CD4-positive, alpha-beta T cell treated with Interleukin-17A for 1 hour (primary cell): ENCODE measurements around the gene FUS.
"Not testable (repeated sequence)": the region's sequence is repeated elsewhere in the genome, so short reads cannot be mapped to it uniquely, and the experiment has no call there.

ENCODE experiments used
- DNase-seq: peaks from one replicate; pipeline ENCODE4 v3.0.0-alpha.2; 2020

FUS gene

DNA sequence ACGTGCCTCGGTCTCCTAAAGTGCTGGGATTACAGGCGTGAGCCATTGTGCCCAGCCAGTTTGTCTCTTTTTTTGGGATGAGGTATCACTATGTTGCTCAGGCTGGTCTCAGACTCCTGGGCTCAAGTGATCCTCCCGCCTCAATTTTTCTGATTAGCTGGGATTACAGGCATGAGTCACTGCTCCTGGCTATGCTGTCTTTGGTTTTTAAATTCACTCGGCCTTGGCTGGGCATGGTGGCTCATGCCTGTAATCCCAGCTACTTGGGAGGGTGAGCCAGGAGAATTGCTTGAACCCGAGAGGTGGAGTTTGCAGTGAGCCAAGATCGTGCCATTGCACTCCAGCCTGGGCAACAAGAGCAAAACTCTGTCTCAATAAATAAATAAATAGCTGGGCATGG is 35.5 kb upstream of the FUS start:
- not testable (repeated sequence) for DNase-seq

DNA sequence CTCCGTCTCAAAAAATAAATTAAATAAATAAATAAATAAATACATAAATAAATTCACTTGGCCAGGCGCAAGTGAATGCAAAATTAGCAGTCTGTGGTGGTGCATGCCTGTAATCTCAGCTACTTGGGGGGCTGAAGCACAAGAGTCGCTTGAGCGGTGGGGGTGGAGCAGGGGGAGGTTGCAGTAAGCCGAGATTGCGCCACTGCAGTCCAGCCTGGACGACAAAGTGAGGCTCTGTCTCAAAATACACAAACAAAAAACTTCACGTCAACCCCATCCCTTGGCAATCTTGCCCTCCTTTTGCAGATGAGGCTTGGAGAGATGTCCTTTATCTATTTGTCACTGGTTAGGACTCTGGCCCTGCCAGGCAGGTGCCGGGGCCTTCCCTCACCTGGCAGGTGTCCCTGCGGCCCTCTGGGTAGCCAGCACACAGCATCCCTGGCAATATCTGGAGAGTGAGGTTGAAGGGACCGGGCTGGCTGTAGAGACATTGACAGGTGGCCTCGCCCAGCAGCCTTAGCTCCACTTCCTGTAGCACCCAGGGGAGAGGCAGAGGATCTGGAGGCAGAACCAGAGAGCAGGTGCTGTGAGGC is 34.4 kb upstream of the FUS start:
- DNase-seq = no peak

DNA sequence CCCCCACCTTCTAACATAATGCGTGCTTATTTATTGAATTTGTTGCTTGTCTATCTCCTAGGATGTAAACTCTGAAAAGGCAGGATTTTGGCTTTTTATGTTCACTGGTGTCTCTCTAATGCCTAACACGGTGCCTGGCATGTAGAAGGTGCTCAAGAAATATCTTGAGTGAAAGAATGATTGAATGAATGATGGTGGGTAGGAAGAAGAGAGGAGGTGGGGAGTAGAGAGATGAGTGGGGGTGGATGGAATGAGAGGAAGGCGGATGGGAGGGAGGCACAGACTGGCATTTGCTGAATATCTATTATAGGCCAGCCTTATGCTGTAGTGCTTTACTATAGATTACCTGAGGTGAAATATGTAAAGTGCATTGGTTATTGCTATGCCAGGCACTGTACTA is 32.4 kb upstream of the FUS start:
- no peak for DNase-seq

DNA sequence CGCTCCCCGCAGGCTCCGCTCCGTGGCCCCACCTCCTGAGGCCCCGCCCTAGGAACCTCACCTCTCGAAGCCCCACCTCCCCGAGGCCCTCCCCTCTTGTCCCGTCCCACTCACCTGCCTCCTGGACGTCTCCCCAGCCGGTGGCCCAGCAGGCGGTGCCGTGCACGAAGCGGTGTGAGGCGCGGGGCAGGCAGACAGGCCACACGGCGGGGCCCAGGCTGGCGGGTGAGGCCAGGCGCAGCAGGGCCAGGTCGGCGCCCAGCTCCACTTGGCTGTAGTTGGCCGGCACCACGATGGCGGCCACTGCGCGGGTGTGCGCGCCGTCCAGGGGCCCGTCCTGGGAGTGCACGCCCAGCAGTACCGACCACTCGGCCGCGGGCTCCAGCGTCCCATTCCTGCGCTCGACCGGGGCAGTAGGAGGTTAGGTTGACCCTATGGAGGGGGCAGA is 31.6 kb upstream of the FUS start:
- no peak for DNase-seq

DNA sequence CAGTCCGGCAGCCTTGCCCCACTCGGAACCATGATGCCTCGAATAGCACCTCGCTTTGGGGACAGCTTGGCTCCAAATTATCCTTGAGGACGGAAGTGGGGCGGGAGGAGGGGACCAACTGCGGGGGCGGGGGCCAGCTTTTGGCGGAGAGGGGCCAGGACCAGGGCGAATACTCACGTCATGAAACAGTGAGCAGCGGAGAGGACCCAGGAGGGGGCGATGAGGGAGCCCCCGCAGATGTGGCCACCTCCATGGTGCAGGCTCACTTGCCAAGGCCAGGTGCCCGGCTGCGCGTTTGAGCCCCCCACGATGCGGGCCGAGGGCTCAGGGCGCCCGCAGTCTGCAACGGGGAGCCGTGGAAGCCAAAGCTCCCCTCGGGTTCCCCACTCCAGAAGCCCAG is 31.0 kb upstream of the FUS start:
- DNase-seq = no peak

DNA sequence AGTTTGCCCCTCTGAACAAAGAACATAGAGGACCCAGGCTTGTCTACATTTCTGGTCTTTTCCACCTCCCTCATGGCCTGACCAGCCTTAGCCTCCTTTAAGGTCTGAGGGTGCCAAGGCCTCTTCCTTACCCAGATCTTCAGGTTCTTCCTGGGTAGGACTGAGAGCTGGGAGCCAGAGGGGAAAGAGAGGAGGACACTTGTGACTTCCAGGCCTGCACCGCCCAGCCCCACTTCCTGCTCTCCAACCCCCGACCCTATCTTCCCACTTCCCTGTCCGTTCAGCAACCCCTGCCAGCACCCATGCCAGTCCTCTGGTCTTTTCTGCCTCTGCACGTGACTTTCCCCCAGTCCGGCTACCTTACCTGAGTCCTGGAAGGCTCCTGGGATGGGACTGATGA is 30.6 kb upstream of the FUS start:
- no peak for DNase-seq

DNA sequence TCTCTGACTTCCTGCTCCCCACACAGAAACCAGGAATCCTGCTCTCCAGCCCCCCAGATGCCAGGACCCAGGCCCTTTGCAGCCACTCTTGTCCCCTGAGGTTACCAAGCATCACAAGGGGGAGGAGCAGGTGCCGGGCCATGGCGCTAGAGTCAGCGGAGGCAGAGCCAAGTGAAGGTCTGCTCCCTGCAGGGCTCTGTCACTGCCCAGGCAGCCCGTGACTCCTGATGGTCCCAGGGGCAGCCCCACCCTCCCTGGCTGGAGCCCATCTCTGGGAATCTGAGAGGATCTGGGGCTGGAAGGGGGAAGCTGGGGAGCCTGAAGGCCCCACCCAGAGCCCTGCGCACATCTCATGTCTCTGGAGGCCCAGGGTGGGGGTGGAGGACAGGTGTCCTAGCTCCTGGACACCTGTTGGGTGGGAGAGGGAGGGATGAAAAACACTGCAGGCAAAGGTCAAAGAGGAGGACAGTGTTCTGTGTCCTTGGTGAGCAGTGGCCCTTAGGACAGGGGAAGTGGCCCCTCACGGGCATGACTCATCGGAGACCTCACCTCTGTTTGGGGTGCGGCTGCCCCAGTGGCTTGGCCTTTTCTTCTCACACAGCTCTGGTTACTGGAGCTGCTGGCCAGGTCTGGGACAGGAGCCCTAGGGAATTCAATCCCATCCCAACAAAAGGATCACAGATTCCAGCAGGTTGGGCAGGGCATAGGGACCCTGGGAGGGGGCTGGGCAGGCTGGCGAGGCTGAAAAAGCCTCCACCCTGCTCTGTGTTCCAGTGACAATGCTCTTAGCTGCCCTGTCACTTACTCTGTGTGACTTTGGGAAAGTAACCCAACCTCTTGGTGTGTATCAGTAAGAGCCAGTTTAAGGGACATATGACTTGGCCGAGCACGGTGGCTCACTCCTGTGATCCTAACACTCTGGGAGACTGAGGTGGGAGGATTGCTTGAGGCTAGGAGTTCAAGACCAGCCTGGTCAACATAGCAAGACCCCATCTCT is 29.7 kb upstream of the FUS start, which contains the start of gene PRSS36:
Gene PRSS36, minus strand, starts transcription at position 173 of the 997 bp plus-strand sequence. Its CDS starts 31 bp downstream, at position 142.
- DNase-seq = no peak

DNA sequence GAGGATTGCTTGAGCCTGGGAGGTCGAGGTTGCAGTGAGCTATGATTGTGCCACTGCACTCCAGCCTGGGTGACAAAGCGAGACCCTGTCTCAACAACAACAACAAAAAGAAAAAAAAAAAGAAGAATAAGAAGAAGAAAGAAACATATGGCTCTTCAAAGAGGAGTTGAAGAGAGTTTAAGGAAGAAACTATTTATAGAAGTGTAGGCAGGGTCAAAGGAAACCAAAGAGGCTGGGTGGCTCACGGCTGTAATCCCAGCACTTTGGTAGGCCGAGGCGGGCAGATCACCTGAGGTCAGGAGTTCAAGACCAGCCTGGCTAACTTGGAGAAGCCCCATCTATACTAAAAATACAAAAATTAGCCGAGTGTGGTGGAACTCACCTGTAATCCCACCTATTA is 29.0 kb upstream of the FUS start:
- DNase-seq = not testable (repeated sequence)

DNA sequence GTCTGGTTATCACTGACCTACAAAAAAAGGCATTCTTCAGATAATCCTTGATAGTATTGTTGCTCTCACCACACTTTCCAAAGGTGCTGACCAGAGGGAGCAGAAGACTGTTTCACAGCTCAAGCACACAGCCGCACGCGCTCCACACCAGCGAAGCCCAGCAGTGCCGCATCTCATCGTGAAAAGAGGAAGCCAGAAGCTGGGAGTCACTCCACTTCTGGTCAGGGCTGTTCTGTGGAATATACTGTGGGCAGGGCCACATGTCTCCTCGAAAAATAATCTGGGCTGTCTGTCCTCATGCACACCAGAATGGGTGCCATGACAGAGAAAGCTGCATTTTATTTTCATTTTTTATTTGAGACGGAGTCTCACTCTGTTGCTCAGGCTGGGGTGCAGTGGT is 22.8 kb upstream of the FUS start:
- no peak for DNase-seq

DNA sequence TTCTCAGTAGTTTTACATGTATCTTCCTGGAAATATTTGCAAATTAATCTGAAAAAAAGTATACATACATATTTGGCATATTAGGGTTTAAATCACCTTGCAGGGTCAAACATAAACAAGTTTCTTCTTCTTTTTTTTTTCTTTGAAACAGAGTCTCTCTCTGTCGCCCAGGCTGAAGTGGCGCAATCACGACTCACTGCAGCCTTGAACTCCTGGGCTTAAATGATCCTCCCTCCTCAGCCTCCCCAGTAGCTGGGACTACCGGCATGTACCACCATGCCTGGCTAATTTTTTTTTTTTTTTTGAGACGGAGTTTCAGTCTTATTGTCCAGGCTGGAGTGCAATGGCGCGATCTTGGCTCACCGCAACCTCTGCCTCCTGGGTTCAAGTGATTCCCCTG is 12.6 kb upstream of the FUS start:
- DNase-seq = no peak

DNA sequence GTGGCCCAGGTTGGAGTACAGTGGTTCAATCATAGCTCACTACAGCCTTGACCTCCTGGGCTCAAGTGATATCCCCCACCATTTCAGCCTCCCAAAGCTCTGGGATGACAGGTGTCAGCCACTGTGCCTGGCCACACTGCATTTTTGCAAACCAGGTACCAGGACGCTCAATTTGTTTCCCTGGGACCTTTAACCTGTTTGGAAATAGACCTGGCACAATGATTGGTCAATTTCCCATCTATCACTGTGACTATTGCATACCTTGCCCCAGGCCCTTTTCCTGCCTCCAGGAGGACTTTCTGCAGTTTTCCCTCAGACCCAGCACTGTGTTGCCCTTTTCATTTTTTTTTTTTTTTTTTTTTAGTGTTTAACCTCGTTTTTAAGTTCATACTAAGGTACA is 11.1 kb upstream of the FUS start:
- no peak for DNase-seq

DNA sequence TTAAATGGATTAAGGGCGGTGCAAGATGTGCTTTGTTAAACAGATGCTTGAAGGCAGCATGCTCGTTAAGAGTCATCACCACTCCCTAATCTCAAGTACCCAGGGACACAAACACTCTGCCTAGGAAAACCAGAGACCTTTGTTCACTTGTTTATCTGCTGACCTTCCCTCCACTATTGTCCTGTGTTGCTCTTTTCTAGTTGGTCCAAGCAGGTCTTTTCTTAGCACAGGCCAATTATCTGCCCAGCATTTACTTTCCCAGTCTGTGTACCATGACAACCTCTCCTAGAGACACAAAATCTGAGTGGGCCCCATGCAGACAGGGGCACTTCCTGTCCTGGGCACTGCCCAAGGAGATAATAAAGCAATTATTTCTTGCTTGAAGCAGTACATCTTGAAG is 9.9 kb upstream of the FUS start:
- not testable (repeated sequence) for DNase-seq

DNA sequence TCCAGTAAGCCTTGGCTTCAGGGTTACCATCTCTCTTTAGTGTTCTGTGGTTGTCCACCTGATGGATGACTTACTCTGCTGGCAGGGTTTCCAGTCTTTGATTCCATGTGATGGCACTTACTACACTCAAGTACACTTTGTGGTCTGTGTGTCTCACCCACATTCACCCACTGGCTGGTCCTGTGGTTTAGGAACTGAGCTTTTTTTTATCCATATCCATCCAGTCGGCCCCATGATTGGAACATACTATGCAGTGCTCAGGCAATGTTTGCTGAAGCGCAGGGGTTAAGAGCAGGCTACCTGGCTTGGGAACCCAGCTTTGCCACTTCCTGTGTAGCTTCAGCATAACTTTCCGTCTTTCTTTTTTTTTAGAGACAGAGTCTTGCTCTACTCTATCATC is 2.8 kb upstream of the FUS start:
- peak; percentile 65 for DNase-seq

DNA sequence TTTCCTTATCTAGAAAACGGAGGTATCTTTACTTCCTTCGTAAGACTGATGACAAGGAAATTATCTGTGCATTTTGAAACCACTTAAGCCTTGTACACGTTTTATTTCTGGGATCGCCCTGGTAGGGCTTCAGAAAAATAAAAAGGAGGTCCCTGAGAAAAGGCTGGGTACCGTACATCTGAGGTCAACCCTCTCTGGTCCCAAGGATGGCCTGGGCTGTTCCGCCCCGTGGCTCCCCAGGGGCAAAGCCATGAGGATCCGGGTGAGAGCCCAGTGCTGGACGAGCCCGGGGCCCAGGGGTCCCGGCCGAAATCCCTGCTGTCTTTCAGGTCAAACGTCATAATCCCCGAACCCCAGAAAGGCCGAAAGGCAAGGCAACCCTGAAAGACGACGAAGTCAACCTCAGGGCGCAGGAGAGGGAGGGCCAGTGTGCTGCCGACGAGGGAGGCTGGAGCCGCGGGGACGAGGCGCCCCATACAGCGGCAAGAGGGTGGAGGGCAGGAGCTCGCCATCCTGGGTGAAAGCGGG is 656 bp upstream of the FUS start:
- no peak for DNase-seq

DNA sequence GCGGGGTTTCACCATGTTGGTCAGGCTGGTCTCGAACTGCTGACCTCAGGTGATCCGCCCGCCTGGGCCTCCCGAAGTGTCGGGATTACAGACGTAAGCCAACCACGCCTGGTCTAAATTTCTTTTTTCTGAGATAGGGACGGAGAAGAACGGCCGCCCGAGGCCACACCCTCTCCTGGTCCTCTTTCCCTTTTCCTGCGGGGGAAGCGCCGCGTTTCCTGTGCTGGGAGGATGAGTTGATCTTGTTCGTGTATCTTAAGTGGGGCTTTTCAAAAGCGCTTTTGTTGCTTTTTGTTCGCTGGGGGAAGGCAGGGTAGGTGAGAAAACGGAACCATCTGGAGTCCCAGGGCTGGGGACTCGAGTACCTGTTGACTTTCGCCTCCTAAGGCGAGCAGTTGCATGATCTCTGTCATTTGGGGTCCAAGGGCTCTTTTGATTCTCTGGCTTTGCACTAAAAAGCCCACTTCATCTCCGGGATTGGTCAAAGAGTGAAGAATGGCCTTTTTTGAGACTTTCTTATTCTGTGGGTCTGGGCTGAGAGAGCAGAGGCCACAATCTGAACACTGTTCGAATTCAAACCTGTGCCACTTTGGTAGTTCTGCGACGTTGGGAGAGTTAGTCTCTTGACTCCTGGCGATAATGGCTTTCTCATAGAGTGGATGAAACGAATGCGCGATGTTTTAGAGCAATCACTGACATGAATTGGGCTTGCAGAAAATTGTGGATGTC is 1.3 kb downstream of the FUS start:
- DNase-seq = peak; percentile 42

DNA sequence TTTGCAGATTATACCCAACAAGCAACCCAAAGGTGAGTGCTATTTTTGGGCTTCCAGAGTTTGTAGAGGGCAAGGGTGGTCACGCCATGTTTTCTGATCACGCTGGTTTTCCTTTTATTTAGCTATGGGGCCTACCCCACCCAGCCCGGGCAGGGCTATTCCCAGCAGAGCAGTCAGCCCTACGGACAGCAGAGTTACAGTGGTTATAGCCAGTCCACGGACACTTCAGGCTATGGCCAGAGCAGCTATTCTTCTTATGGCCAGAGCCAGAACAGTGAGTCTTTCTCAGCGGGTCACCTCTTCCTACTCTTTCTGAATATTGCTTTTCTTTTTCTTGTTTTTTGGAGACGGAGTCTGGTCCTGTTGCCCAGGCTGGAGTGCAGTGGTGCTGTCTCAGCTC is 2.5 kb downstream of the FUS start:
- no peak for DNase-seq

DNA sequence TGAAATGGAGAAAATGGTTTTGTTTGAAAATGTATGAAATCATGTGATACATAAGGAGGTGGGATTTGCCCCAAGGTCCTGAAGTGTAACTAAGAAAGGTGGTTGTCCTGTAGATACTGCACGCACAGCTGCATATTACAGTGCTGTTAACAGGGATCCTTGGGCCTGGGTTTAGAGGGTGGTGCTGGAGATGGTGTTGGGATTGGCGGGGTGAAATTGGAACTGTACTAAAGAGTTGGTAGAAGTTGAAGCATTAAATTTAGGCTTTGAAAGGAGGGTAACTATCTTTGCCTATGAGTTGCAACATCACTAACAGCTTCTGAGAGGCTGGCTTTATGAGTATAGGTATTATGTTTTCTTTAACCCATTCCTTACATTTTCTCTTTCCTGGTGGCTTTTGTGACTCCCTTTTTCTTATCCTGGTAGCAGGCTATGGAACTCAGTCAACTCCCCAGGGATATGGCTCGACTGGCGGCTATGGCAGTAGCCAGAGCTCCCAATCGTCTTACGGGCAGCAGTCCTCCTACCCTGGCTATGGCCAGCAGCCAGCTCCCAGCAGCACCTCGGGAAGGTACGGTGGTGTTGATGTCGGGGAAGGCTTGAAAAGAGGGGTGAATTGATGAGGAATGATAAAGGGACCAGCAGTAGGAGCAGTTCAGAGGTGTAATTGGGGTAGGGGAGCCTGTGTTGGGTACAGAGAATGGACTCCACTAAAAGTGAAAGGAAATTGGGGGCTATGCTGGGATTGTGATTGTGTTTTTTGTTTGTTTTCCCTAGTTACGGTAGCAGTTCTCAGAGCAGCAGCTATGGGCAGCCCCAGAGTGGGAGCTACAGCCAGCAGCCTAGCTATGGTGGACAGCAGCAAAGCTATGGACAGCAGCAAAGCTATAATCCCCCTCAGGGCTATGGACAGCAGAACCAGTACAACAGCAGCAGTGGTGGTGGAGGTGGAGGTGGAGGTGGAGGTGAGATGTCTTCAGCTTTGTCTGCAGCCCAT is 3.8 kb downstream of the FUS start:
- DNase-seq = peak; percentile 8

DNA sequence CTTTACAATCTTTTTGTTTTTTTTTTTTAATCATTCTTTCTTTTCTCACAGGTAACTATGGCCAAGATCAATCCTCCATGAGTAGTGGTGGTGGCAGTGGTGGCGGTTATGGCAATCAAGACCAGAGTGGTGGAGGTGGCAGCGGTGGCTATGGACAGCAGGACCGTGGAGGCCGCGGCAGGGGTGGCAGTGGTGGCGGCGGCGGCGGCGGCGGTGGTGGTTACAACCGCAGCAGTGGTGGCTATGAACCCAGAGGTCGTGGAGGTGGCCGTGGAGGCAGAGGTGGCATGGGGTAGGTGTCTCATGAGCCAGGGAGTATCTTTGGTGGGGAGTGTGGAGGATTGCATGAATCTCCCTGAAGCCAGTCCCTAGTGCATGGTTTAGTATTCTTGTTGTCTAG is 4.9 kb downstream of the FUS start:
- peak; percentile 7 for DNase-seq

DNA sequence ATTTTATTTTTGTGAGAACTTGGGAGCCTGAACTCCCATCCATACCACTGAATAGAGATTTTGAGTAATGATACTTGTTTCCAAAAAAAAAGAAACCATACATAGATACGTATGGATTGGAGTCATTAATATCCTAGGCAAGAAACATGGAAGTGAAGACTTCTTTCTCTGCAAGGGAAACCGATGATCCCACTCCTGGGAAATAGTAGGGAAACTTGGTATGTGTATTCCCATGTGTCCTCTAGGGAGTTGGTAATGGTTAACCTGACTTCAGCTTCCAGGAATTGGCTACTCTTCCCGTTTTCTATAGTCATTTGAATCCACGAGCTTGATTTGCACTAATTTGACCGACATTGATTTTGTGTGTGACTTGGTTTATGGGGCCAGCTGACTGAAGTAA is 5.4 kb downstream of the FUS start:
- DNase-seq = no peak

DNA sequence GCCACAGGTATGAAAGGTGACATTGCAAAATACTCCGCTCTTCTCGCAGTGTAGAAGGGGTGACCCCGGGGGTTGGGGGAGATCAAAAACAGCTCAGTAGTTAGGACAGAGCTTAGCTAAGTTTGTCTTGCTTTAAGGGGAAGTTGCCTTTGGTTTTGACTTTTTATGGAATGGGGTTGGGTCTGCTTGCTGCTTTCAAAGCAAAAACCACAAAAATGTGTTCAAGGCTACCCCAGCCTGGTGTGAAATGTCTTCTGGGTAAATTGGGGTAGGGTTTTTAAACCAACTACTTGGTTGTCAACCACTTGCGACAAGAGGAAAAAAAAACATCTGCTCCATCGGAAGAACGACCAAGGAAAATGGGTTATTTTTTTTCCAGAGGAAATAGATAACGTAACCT is 6.2 kb downstream of the FUS start:
- DNase-seq = peak; percentile 28

DNA sequence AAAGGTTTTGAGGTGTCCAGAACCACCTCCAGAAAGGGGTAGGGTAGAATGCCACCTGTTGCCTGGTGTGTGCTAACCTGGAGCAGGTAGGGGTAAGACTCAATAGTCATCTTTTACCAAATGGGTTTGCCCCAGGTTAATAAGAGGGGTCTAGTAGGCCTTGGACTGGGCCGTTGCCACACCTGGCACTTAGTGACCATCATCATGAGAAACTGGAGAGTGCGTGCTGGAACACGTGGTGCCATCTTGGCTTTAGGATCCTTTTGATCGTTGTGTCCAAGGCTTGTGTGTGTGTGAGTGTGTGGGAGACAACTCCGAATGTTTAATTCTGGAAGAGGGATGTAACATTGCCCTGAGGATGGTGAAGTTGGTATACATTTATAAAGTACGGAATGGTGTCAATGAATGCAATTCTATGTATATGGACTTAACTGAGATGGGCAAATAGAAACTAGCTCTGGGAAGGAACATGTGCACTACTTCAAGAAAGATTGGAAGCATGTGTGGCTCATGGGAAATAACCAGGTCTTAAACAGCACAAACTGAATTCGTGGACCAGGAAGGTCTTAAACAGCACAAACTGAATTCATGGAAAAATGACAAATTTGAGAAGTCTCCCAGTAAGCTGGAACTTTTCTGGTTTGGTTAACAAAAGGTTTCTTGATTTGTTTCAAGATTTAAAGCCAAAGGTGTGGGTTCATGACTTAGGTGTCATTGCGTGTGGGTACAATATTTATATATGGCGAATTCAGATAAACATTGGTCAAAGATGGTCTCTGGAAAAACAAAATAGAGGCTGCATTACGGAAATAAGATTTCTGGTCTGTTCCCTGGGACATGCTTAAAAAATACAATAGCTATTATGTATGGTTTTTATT is 7.2 kb downstream of the FUS start:
- no peak for DNase-seq
